A673 (cell line): ENCODE data around the gene BEST3. TPM values are rescaled to one million over a fixed set of nuclear protein-coding genes. Genes with fewer than 3 reads are reported as not detected.

Source experiments
- BruUV-seq: library from RNA; stranded (reverse); fragments of 400-500 nt; replicated peaks from 2 replicates; lab custom pipeline; 2021; lab: Mats Ljungman, UMichigan
- CTCF ChIA-PET: fragments of 300-600 bp; sonication (Branson Sonifier 250); formaldehyde crosslinking; loops from one replicate; lab custom pipeline; 2022; ENCODE audit warnings: antibody characterized with exemption; lab: Charles Lee
- POLR2A ChIA-PET: fragments of 300-600 bp; sonication (Branson Sonifier 250); formaldehyde crosslinking; loops from one replicate; lab custom pipeline; 2022; ENCODE audit warnings: antibody characterized with exemption; ENCODE audit not compliant: low non-redundant PET; lab: Charles Lee
- DNase-seq: peaks from one replicate; pipeline ENCODE4 v3.0.0-alpha.2; 2015; ENCODE audit warnings: low spot score
- H3K27ac ChIP-seq: fragments of 200-600 bp; sonication (generic); 2 replicates; pipeline ENCODE4 v1.5.1; 2016; ENCODE audit warnings: mixed run types, low read depth, mild to moderate bottlenecking, mixed read lengths, antibody characterized with exemption, low read length; ENCODE audit not compliant: poor library complexity, severe bottlenecking
- H3K27me3 ChIP-seq: fragments of 200-600 bp; sonication (generic); replicated peaks from 2 replicates; pipeline ENCODE4 v1.6.1; 2017; ENCODE audit warnings: mixed run types, low read depth, mild to moderate bottlenecking, mixed read lengths, antibody characterized with exemption, low read length; ENCODE audit not compliant: insufficient read depth, poor library complexity
- H3K36me3 ChIP-seq: fragments of 200-600 bp; sonication (generic); 2 replicates; pipeline ENCODE4 v1.6.1; 2016; ENCODE audit warnings: mixed run types, mild to moderate bottlenecking, mixed read lengths, antibody characterized with exemption, low read length; ENCODE audit not compliant: insufficient read depth, poor library complexity, severe bottlenecking
- H3K4me1 ChIP-seq: fragments of 200-600 bp; sonication (generic); 2 replicates; pipeline ENCODE4 v1.6.1; 2017; ENCODE audit warnings: mixed run types, mild to moderate bottlenecking, mixed read lengths, antibody characterized with exemption, low read length; ENCODE audit not compliant: insufficient read depth, poor library complexity, severe bottlenecking
- H3K4me3 ChIP-seq: fragments of 200-600 bp; sonication (generic); 2 replicates; pipeline ENCODE4 v1.5.1; 2016; ENCODE audit warnings: low read depth, mixed run types, mild to moderate bottlenecking, mixed read lengths, low read length; ENCODE audit not compliant: poor library complexity, severe bottlenecking
- H3K9me3 ChIP-seq: fragments of 200-600 bp; sonication (generic); 2 replicates; pipeline ENCODE4 v1.6.1; 2016; ENCODE audit warnings: mixed run types, low read depth, mild to moderate bottlenecking, mixed read lengths, antibody characterized with exemption, low read length; ENCODE audit not compliant: poor library complexity, severe bottlenecking
- CTCF ChIP-seq: fragments of 300-800, 200-600 bp; sonication (generic); conservative IDR thresholded peaks from 2 replicates; pipeline ENCODE4 v1.5.1; 2017; ENCODE audit warnings: low read depth, mild to moderate bottlenecking, antibody characterized with exemption, low read length, moderate library complexity, mixed read lengths
- EZH2 ChIP-seq: fragments of 200-600 bp; sonication (generic); IDR thresholded peaks from 2 replicates; pipeline ENCODE4 v1.6.1; 2017; ENCODE audit warnings: borderline replicate concordance, low read depth, mild to moderate bottlenecking, mixed read lengths, antibody characterized with exemption, low read length; ENCODE audit not compliant: poor library complexity, severe bottlenecking
- intact Hi-C: fragments of 100-400 bp; cut with micrococcal nuclease; formaldehyde crosslinking; loops from one replicate; pipeline ENCODE4 v1.10.0; 2022; ENCODE audit not compliant: unreplicated experiment
- total RNA-seq: library from RNA; stranded (reverse); gene quantifications from 2 replicates; pipeline ENCODE4 v1.2.3, GENCODE V29; 2021

BEST3 gene
- total RNA-seq, 1 experiment from 2014 or later: 0.69 TPM

GRCh38 chr12:69663726-69664125 is 35.4 kb downstream of the BEST3 start:
- Histone ChIP-seq H3K27me3 (no peaks in the 10 kb centered on the region), H3K9me3 (no peaks in the 10 kb centered on the region), H3K27ac (no peak overlapping the region), H3K4me3 (no peak overlapping the region), H3K4me1 (no peaks in the 10 kb centered on the region), H3K36me3 (no peaks in the 10 kb centered on the region)
- TF ChIP-seq EZH2 (no peak), CTCF (no peak)
- intact Hi-C loops: no loop called here
- BruUV-seq: no TSS peak
- POLR2A ChIA-PET: interaction anchor here (0.6 kb wide), 1 partner anchor 24 kb away, joined by 3 read pairs; no protein-coding TSS in a partner anchor
- CTCF ChIA-PET: no interaction called here
- no peak for DNase-seq

GRCh38 chr12:69662764-69663163 is 36.3 kb downstream of the BEST3 start:
- no TSS peak for BruUV-seq
- ChIA-PET CTCF (no interaction called here), POLR2A (no interaction called here)
- Histone ChIP-seq H3K27ac (no peak overlapping the region), H3K9me3 (no peaks in the 10 kb centered on the region), H3K4me3 (no peak overlapping the region), H3K36me3 (no peaks in the 10 kb centered on the region), H3K27me3 (no peaks in the 10 kb centered on the region), H3K4me1 (no peaks in the 10 kb centered on the region)
- no peak for TF ChIP-seq CTCF
- no peak for TF ChIP-seq EZH2
- peak; percentile 21 for DNase-seq
- intact Hi-C loops: no loop called here

- H3K4me1 ChIP-seq: no peaks in the 10 kb centered on the region
- H3K4me3 ChIP-seq: no peak overlapping the region
- POLR2A ChIA-PET: no interaction called here
- H3K27ac ChIP-seq: no peak overlapping the region
- intact Hi-C loops: no loop called here
- H3K27me3 ChIP-seq: no peaks in the 10 kb centered on the region
- TF ChIP-seq CTCF (no peak), EZH2 (no peak)
- no TSS peak for BruUV-seq
- CTCF ChIA-PET: no interaction called here
- no peak for DNase-seq
- no peaks in the 10 kb centered on the region for H3K36me3 ChIP-seq
- H3K9me3 ChIP-seq: no peaks in the 10 kb centered on the region
Measured at GRCh38 chr12:69661386-69661785, 37.7 kb downstream of the BEST3 start.
